ENCODE measurements around the gene ZNF692.

The ZNF692 gene

DNA sequence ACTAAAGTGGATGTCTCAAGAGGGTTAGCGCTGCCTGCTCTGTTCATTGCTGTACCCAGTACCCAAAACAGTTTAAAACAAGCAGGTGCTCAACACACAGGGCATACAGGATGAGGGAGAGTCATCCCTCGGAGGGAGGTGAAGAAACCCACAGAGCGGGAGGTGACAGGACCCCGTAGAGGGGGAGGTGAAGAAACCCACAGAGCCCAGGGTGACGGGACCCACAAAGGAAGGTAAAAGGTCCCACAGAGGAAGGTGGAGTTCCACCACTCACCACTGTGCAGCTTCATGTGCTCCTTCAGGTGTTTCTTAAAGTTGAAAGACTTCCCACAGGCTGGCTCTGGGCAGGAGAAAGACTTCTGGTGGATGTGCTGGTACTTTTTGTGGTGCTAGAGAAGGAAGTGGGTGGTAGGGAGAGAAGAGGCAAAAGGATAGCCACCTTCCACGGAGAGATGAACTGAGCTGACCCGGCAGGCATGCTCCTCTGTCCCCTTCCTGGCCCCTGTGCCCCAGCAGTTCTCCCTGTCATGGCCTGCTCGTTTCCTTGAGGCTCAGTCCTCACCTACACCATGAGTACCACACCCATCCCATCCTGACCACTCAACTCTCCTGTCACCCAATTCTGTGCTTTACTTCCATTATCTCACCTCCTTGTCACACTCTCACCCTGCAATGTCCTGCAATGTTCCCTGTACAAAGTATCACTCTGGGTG lies 5.1 kb downstream of the ZNF692 start:
- TF ChIP-seq TAF1 (IDR thresholded peaks at IDR 0.05; ENCODE audit: borderline replicate concordance, insufficient read depth, low read length) (no peak), POLR2AphosphoS5 (IDR thresholded peaks at IDR 0.05; ENCODE audit: low read depth, low read length) (no peak), REST (IDR thresholded peaks at IDR 0.05; ENCODE audit: insufficient read depth in 1 of 2, low read depth in 2 of 2, low read length in 2 of 2) (no peak), SIN3A (IDR thresholded peaks at IDR 0.05; ENCODE audit: borderline replicate concordance, insufficient read depth, low read length) (no peak), FOXP2 (optimal IDR thresholded peaks at IDR 0.05; ENCODE audit: borderline replicate concordance, extremely low read depth, extremely low read length, insufficient read depth) (no peak)

- TF ChIP-seq SIN3A (IDR thresholded peaks at IDR 0.05; ENCODE audit: borderline replicate concordance, insufficient read depth, low read length) (no peak), POLR2AphosphoS5 (IDR thresholded peaks at IDR 0.05; ENCODE audit: low read depth, low read length) (no peak; the same call in 1 of the 2 replicates), FOXP2 (optimal IDR thresholded peaks at IDR 0.05; ENCODE audit: borderline replicate concordance, extremely low read depth, extremely low read length, insufficient read depth) (no peak), REST (IDR thresholded peaks at IDR 0.05; ENCODE audit: insufficient read depth in 1 of 2, low read depth in 2 of 2, low read length in 2 of 2) (no peak), TAF1 (IDR thresholded peaks at IDR 0.05; ENCODE audit: borderline replicate concordance, insufficient read depth, low read length) (no peak)
Measured at GRCh38 chr1:248852481-248853405, 6.1 kb downstream of the ZNF692 start.

DNA sequence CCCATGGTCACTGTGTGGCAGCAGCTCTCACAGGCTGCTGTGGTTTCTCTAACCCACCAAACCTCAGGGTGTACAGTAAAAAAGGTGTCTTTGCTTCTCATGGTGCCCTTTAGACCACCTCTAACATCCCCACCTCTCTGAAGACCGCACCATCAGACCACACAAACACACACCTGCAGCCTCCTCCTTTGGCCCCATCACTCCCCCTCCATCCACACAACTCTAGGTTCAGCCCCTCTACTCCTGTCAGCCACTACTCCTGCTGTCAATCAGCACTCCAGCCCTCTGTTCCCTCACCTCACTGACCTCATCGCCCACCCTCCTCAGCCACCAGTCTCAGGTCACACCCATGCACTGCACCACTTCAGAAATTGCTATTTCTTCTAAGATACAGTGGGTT lies 7.5 kb downstream of the ZNF692 start:
- TF ChIP-seq SIN3A (IDR thresholded peaks at IDR 0.05; ENCODE audit: borderline replicate concordance, insufficient read depth, low read length) (no peak), TAF1 (IDR thresholded peaks at IDR 0.05; ENCODE audit: borderline replicate concordance, insufficient read depth, low read length) (no peak), REST (IDR thresholded peaks at IDR 0.05; ENCODE audit: insufficient read depth in 1 of 2, low read depth in 2 of 2, low read length in 2 of 2) (no peak), POLR2AphosphoS5 (IDR thresholded peaks at IDR 0.05; ENCODE audit: low read depth, low read length) (no peak), FOXP2 (optimal IDR thresholded peaks at IDR 0.05; ENCODE audit: borderline replicate concordance, extremely low read depth, extremely low read length, insufficient read depth) (no peak)

GRCh38 chr1:248850536-248851251 lies 8.2 kb downstream of the ZNF692 start:
- TF ChIP-seq REST (IDR thresholded peaks at IDR 0.05; ENCODE audit: insufficient read depth in 1 of 2, low read depth in 2 of 2, low read length in 2 of 2): no peak
- no peak for TF ChIP-seq TAF1 (IDR thresholded peaks at IDR 0.05; ENCODE audit: borderline replicate concordance, insufficient read depth, low read length)
- TF ChIP-seq SIN3A (IDR thresholded peaks at IDR 0.05; ENCODE audit: borderline replicate concordance, insufficient read depth, low read length): no peak
- no peak for TF ChIP-seq FOXP2 (optimal IDR thresholded peaks at IDR 0.05; ENCODE audit: borderline replicate concordance, extremely low read depth, extremely low read length, insufficient read depth)
- TF ChIP-seq POLR2AphosphoS5 (IDR thresholded peaks at IDR 0.05; ENCODE audit: low read depth, low read length): no peak; the same call in 1 of the 2 replicates
